ENCODE measurements around the gene CWC22.

The CWC22 gene

DNA sequence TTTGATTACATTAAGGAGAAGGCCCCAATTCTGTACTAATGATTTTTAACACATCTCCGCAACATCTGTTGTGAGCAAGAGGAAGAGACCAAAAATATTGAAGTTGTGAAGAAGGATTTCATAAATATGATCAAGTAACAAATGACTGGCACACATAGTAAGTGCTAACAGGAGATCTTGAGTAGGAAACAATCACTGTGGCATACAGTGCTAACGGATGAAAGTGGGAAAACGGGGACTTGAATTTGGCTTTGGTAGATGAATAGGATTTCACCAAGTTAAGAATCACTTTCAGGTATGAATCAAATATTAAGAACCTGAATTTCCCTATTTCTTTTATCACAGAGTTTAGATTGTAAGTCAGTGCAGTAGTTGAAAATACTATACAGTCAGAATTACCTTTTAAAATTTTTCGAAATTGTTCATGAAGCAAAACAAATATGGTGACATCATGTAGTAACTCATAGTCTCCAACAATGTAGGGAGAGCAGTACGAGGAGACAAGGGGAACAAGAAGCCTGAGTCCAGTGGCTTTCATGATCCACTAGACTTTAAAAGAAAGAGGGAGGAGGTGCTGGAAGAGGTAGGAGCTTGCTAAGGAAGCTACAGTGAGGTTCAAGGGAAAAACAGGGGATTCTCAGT lies 16.3 kb downstream of the CWC22 start:
- CTCF ChIA-PET, result interaction anchor here (1.0 kb wide), 1 partner anchor 10 kb away, joined by 3 read pairs; no protein-coding TSS in a partner anchor
- TF ChIP-seq TARDBP (IDR thresholded peaks at IDR 0.05), result no peak
- no peak for TF ChIP-seq NFRKB (IDR thresholded peaks at IDR 0.05)
- no peak for TF ChIP-seq LEF1 (IDR thresholded peaks at IDR 0.05; ENCODE audit: borderline replicate concordance)
- TF ChIP-seq SUZ12 (IDR thresholded peaks at IDR 0.05), result no peak
- TF ChIP-seq ELF4 (IDR thresholded peaks at IDR 0.05), result no peak
- no peak for TF ChIP-seq ZNF384 (IDR thresholded peaks at IDR 0.05)
- no peak for TF ChIP-seq FOXM1 (IDR thresholded peaks at IDR 0.05; ENCODE audit: borderline replicate concordance)
- TF ChIP-seq FOXA1 (IDR thresholded peaks at IDR 0.05), result no peak
- TF ChIP-seq SP1 (IDR thresholded peaks at IDR 0.05), result no peak
- no peak for TF ChIP-seq CTBP1 (IDR thresholded peaks at IDR 0.05; ENCODE audit: borderline replicate concordance)
- no peak for TF ChIP-seq BHLHE40 (IDR thresholded peaks at IDR 0.05; ENCODE audit: borderline replicate concordance)
- TF ChIP-seq PKNOX1 (IDR thresholded peaks at IDR 0.05), result no peak
- TF ChIP-seq HDGF (IDR thresholded peaks at IDR 0.05; ENCODE audit: borderline replicate concordance), result no peak
- TF ChIP-seq ARNT (IDR thresholded peaks at IDR 0.05), result no peak
- no peak for TF ChIP-seq L3MBTL2 (conservative IDR thresholded peaks at IDR 0.05)
- no peak for TF ChIP-seq FOXK2 (IDR thresholded peaks at IDR 0.05)
- no peak for DNase-seq (ENCODE audit: extremely low spot score)
- POLR2A ChIA-PET, result no interaction called here

- no peak for TF ChIP-seq FOXM1 (IDR thresholded peaks at IDR 0.05; ENCODE audit: borderline replicate concordance)
- no peak for TF ChIP-seq SUZ12 (IDR thresholded peaks at IDR 0.05)
- TF ChIP-seq ELF4 (IDR thresholded peaks at IDR 0.05), result no peak
- no peak for TF ChIP-seq PKNOX1 (IDR thresholded peaks at IDR 0.05)
- TF ChIP-seq BHLHE40 (IDR thresholded peaks at IDR 0.05; ENCODE audit: borderline replicate concordance), result no peak
- TF ChIP-seq LEF1 (IDR thresholded peaks at IDR 0.05; ENCODE audit: borderline replicate concordance), result no peak
- TF ChIP-seq HDGF (IDR thresholded peaks at IDR 0.05; ENCODE audit: borderline replicate concordance), result no peak
- TF ChIP-seq FOXA1 (IDR thresholded peaks at IDR 0.05), result no peak
- no peak for TF ChIP-seq SP1 (IDR thresholded peaks at IDR 0.05)
- no peak for TF ChIP-seq NFRKB (IDR thresholded peaks at IDR 0.05)
- no peak for TF ChIP-seq ZNF384 (IDR thresholded peaks at IDR 0.05)
- TF ChIP-seq CTBP1 (IDR thresholded peaks at IDR 0.05; ENCODE audit: borderline replicate concordance), result no peak
- no peak for TF ChIP-seq L3MBTL2 (conservative IDR thresholded peaks at IDR 0.05)
- TF ChIP-seq FOXK2 (IDR thresholded peaks at IDR 0.05), result no peak
- TF ChIP-seq ARNT (IDR thresholded peaks at IDR 0.05), result no peak
- TF ChIP-seq TARDBP (IDR thresholded peaks at IDR 0.05), result no peak
- DNase-seq (ENCODE audit: extremely low spot score), result no peak
- ChIA-PET POLR2A (no interaction called here), CTCF (no interaction called here)
Observed at GRCh38 chr2:179987916-179988315, 19.2 kb downstream of the CWC22 start.

DNA sequence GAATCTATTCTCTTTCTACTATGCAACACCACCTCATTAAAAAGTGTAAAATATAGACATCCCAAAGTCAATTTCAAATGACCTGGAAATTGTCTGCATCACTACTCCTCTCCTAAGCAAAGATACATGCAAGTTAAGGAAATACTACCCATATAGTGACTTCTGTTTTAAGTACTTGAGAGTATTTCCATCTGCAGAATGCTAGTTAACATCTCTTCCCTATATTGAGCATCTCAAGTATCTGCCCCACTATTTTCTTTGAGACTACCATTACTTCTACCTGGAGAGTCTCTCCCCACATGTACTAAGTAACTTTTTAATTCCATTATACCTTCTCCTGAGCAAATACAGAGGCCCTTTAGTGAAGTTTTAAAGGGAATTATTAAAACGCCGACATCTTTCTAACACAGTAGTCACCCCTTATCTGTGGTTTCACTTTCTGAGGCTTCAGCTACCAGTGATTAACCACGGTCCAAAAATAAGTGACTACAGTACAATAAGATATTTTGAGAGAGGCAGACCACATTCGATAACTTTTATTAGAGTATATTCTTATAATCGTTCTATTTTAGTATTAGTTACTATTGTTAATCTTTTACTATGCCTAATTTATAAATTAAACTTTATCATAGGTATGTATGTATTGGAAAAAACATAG lies 21.8 kb downstream of the CWC22 start:
- ChIA-PET POLR2A (no interaction called here), CTCF (no interaction called here)
- TF ChIP-seq FOXK2 (IDR thresholded peaks at IDR 0.05) (no peak), SP1 (IDR thresholded peaks at IDR 0.05) (no peak), CTBP1 (IDR thresholded peaks at IDR 0.05; ENCODE audit: borderline replicate concordance) (no peak), TARDBP (IDR thresholded peaks at IDR 0.05) (no peak), SUZ12 (IDR thresholded peaks at IDR 0.05) (no peak), ZNF384 (IDR thresholded peaks at IDR 0.05) (no peak), BHLHE40 (IDR thresholded peaks at IDR 0.05; ENCODE audit: borderline replicate concordance) (no peak), LEF1 (IDR thresholded peaks at IDR 0.05; ENCODE audit: borderline replicate concordance) (no peak)
- no peak for DNase-seq (ENCODE audit: extremely low spot score)

DNA sequence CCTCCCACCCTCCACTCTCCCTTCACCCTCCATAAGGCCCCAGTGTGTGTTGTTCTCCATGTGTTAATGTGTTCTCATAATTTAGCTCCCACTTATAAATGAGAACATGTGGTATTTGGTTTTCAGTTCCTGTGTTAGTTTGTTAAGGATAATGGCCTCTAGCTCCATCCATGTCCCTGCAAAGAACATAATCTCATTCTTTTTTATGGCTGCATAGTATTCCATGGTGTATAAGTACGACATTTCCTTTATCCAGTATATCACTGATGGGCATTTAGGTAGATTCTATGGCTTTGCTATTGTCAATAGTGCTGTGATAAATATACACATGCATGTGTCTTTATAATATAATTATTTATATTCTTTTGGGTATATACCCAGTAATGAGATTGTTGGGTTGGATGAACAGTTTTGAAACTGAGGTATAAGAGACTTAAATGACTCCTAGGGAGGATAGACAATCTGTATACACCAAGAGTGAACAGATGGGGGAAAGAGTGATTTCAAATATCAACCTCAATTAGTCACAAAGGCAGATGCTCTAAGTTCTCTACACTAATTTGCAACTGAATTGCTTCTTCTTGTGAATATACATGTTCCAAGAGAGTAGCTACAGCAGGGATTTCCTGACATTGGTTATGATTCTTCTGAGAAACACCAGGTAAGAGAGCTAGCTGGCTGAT lies 23.7 kb downstream of the CWC22 start:
- CTCF ChIA-PET, result no interaction called here
- POLR2A ChIA-PET, result no interaction called here
- DNase-seq (ENCODE audit: extremely low spot score), result no peak
- TF ChIP-seq NFRKB (IDR thresholded peaks at IDR 0.05), result no peak
- no peak for TF ChIP-seq SUZ12 (IDR thresholded peaks at IDR 0.05)
- no peak for TF ChIP-seq BHLHE40 (IDR thresholded peaks at IDR 0.05; ENCODE audit: borderline replicate concordance)
- no peak for TF ChIP-seq TARDBP (IDR thresholded peaks at IDR 0.05)
- no peak for TF ChIP-seq HDGF (IDR thresholded peaks at IDR 0.05; ENCODE audit: borderline replicate concordance)
- TF ChIP-seq PKNOX1 (IDR thresholded peaks at IDR 0.05), result no peak
- no peak for TF ChIP-seq L3MBTL2 (conservative IDR thresholded peaks at IDR 0.05)
- no peak for TF ChIP-seq SP1 (IDR thresholded peaks at IDR 0.05)
- no peak for TF ChIP-seq CTBP1 (IDR thresholded peaks at IDR 0.05; ENCODE audit: borderline replicate concordance)
- TF ChIP-seq ARNT (IDR thresholded peaks at IDR 0.05), result no peak
- TF ChIP-seq FOXA1 (IDR thresholded peaks at IDR 0.05), result no peak
- no peak for TF ChIP-seq ZNF384 (IDR thresholded peaks at IDR 0.05)
- TF ChIP-seq ELF4 (IDR thresholded peaks at IDR 0.05), result no peak
- TF ChIP-seq FOXK2 (IDR thresholded peaks at IDR 0.05), result no peak
- TF ChIP-seq FOXM1 (IDR thresholded peaks at IDR 0.05; ENCODE audit: borderline replicate concordance), result no peak
- TF ChIP-seq LEF1 (IDR thresholded peaks at IDR 0.05; ENCODE audit: borderline replicate concordance), result no peak

DNA sequence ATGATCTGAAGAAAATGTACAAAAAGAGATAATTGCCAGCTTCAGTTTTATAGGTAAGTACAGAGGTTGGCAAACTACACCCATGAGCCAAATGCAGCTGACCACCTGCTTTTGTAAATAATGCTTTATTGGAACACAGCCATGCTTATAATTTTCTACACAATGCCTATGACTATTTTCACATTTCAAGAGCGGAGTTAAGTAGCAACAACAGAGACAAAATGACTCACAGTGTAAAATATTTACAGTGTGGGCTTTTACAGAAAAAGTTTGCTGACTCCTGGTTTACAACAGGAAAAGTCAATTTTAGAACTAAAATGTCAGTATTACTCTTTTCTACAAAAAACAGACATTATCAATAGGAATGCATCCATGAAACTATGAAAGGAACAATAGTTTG lies 26.0 kb downstream of the CWC22 start:
- ChIA-PET CTCF (no interaction called here), POLR2A (no interaction called here)
- TF ChIP-seq NFRKB (IDR thresholded peaks at IDR 0.05) (no peak), TARDBP (IDR thresholded peaks at IDR 0.05) (no peak), CTBP1 (IDR thresholded peaks at IDR 0.05; ENCODE audit: borderline replicate concordance) (no peak), SP1 (IDR thresholded peaks at IDR 0.05) (no peak), ZNF384 (IDR thresholded peaks at IDR 0.05) (no peak), L3MBTL2 (conservative IDR thresholded peaks at IDR 0.05) (no peak), FOXM1 (IDR thresholded peaks at IDR 0.05; ENCODE audit: borderline replicate concordance) (no peak), SUZ12 (IDR thresholded peaks at IDR 0.05) (no peak), FOXA1 (IDR thresholded peaks at IDR 0.05) (no peak), BHLHE40 (IDR thresholded peaks at IDR 0.05; ENCODE audit: borderline replicate concordance) (no peak)
- no peak for DNase-seq (ENCODE audit: extremely low spot score)

Measured in HEK293T (cell line).